ENCODE measurements around the gene PWWP2A. TPM values are rescaled to one million over a fixed set of nuclear protein-coding genes. Genes with fewer than 3 reads are reported as not detected.

Gene PWWP2A
- total RNA-seq, 1 donor from 2014 or later, result 13.3 TPM

GRCh38 chr5:160060001-160060400 is 59.2 kb downstream of the PWWP2A start:
- no peak for DNase-seq (ENCODE audit: low read depth)
- H3K4me3 ChIP-seq (ENCODE audit: low read depth, low read length), result no peak overlapping the region
- TF ChIP-seq CTCF (conservative IDR thresholded peaks at IDR 0.05; ENCODE audit: low read depth, low read length), result no peak

GRCh38 chr5:160057256-160057655 is 62.0 kb downstream of the PWWP2A start:
- H3K4me3 ChIP-seq (ENCODE audit: low read depth, low read length), result no peak overlapping the region
- no peak for TF ChIP-seq CTCF (conservative IDR thresholded peaks at IDR 0.05; ENCODE audit: low read depth, low read length)
- DNase-seq (ENCODE audit: low read depth), result no peak

- no peak for TF ChIP-seq CTCF (conservative IDR thresholded peaks at IDR 0.05; ENCODE audit: low read depth, low read length)
- no peak overlapping the region for H3K4me3 ChIP-seq (ENCODE audit: low read depth, low read length)
- no peak for DNase-seq (ENCODE audit: low read depth)
Observed at GRCh38 chr5:160054831-160055230, 64.4 kb downstream of the PWWP2A start.

- no peak for DNase-seq (ENCODE audit: low read depth)
- no peak for TF ChIP-seq CTCF (conservative IDR thresholded peaks at IDR 0.05; ENCODE audit: low read depth, low read length)
- H3K4me3 ChIP-seq (ENCODE audit: low read depth, low read length), result no peak overlapping the region
Observed at GRCh38 chr5:160054047-160054446, 65.2 kb downstream of the PWWP2A start.

GRCh38 chr5:160049099-160049498 is 70.2 kb downstream of the PWWP2A start:
- TF ChIP-seq CTCF (conservative IDR thresholded peaks at IDR 0.05; ENCODE audit: low read depth, low read length), result no peak
- DNase-seq (ENCODE audit: low read depth), result no peak
- H3K4me3 ChIP-seq (ENCODE audit: low read depth, low read length), result no peak overlapping the region

- TF ChIP-seq CTCF (conservative IDR thresholded peaks at IDR 0.05; ENCODE audit: low read depth, low read length), result no peak
- no peak overlapping the region for H3K4me3 ChIP-seq (ENCODE audit: low read depth, low read length)
- no peak for DNase-seq (ENCODE audit: low read depth)
Observed at GRCh38 chr5:160048131-160048530, 71.1 kb downstream of the PWWP2A start.

GRCh38 chr5:160047423-160047822 is 71.8 kb downstream of the PWWP2A start:
- DNase-seq (ENCODE audit: low read depth), result no peak
- no peak overlapping the region for H3K4me3 ChIP-seq (ENCODE audit: low read depth, low read length)
- TF ChIP-seq CTCF (conservative IDR thresholded peaks at IDR 0.05; ENCODE audit: low read depth, low read length), result no peak

Measured in epithelial cell of proximal tubule (primary cell).